ENCODE results near the gene FARSA. TPM values are rescaled to one million over a fixed set of nuclear protein-coding genes. Genes with fewer than 3 reads are reported as not detected.

The FARSA gene
- total and polyA plus RNA-seq, 2 of the 13 experiments (the other 11 are each of a cell fraction or from before 2014, with no cell fraction given), result 25.9 to 72.0 TPM

DNA sequence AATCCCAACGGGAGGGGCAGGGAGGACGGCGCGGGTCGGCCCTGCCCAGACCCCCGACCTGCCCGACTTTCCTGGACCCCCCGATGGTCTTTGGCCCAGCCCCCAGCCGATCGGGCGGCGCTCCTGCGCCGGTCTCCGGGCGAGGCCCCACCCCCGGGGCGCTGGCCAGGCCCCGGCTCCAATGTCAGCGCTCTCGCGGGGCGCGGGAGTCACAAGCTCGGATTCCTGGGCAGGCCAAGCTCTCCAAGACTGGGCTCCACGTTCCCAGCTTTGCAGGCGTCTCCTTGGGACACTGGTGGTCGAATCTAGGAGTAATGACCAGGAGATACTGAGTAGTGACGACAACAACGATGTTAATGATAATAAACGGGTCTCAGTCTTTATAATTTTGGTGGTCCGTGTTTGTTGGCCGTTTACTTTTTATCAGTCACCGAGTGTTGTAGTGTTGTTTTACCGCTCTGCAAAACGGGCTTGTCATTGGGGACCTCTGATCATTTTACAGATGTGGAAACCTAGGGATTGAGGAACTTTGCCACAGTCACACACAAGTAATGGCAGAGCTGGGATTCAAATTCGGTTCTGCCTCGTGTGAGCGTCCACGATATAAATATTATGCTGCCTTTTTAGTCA, 12.7 kb upstream of the FARSA start (continued):
- TF ChIP-seq FOSL1 (CRISPR knock-in tag; IDR thresholded peaks at IDR 0.05; ENCODE audit: borderline replicate concordance) (no peak), SRY (CRISPR knock-in tag; IDR thresholded peaks at IDR 0.05) (0 out of 2 replicates have a peak, but pooled peaks have one; percentile 16), ZNF547 (CRISPR knock-in tag; IDR thresholded peaks at IDR 0.05) (no peak), RORA (CRISPR knock-in tag; IDR thresholded peaks at IDR 0.05) (peak; percentile 63; the same call in 1 of the 2 replicates), PAWR (CRISPR knock-in tag; IDR thresholded peaks at IDR 0.05; ENCODE audit: borderline replicate concordance) (no peak), MAZ (IDR thresholded peaks at IDR 0.05; ENCODE audit: borderline replicate concordance, low read depth, low read length) (no peak; the same call in 1 of the 2 replicates), MAZ (CRISPR knock-in tag; IDR thresholded peaks at IDR 0.05; ENCODE audit: low read depth) (no peak; the same call in 1 of the 2 replicates), NR2F1 (CRISPR knock-in tag; IDR thresholded peaks at IDR 0.05) (no peak), MXI1 (IDR thresholded peaks at IDR 0.05; ENCODE audit: borderline replicate concordance, low read depth, low read length) (peak; percentile 9; the same call in 1 of the 3 replicates), BHLHE40 (IDR thresholded peaks at IDR 0.05; ENCODE audit: low read length) (no peak), ZNF746 (CRISPR knock-in tag; IDR thresholded peaks at IDR 0.05) (no peak), EHMT2 (IDR thresholded peaks at IDR 0.05; ENCODE audit: borderline replicate concordance, low read depth, low read length) (no peak), ZNF136 (CRISPR knock-in tag; IDR thresholded peaks at IDR 0.05; ENCODE audit: low read depth) (0 out of 2 replicates have a peak, but pooled peaks have one; percentile 30), RBFOX2 (IDR thresholded peaks at IDR 0.05; ENCODE audit: low read depth, low read length) (peak; percentile 62), MLX (CRISPR knock-in tag; IDR thresholded peaks at IDR 0.05) (no peak), ZNF329 (CRISPR knock-in tag; IDR thresholded peaks at IDR 0.05; ENCODE audit: low read depth) (no peak), ZNF18 (CRISPR knock-in tag; IDR thresholded peaks at IDR 0.05; ENCODE audit: insufficient replicate concordance) (no peak), PHF8 (CRISPR knock-in tag; IDR thresholded peaks at IDR 0.05) (peak; percentile 18; the same call in 1 of the 2 replicates), ZBTB42 (CRISPR knock-in tag; IDR thresholded peaks at IDR 0.05) (no peak), ZNF382 (CRISPR knock-in tag; IDR thresholded peaks at IDR 0.05; ENCODE audit: borderline replicate concordance) (no peak)
- TF ChIP-seq, protein P1, sequence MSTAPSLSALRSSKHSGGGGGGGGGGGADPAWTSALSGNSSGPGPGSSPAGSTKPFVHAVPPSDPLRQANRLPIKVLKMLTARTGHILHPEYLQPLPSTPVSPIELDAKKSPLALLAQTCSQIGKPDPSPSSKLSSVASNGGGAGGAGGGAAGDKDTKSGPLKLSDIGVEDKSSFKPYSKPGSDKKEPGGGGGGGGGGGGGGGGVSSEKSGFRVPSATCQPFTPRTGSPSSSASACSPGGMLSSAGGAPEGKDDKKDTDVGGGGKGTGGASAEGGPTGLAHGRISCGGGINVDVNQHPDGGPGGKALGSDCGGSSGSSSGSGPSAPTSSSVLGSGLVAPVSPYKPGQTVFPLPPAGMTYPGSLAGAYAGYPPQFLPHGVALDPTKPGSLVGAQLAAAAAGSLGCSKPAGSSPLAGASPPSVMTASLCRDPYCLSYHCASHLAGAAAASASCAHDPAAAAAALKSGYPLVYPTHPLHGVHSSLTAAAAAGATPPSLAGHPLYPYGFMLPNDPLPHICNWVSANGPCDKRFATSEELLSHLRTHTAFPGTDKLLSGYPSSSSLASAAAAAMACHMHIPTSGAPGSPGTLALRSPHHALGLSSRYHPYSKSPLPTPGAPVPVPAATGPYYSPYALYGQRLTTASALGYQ (CRISPR knock-in tag; IDR thresholded peaks at IDR 0.05), result peak; percentile 20; the same call in 1 of the 2 replicates
- TF ChIP-seq, protein P2, sequence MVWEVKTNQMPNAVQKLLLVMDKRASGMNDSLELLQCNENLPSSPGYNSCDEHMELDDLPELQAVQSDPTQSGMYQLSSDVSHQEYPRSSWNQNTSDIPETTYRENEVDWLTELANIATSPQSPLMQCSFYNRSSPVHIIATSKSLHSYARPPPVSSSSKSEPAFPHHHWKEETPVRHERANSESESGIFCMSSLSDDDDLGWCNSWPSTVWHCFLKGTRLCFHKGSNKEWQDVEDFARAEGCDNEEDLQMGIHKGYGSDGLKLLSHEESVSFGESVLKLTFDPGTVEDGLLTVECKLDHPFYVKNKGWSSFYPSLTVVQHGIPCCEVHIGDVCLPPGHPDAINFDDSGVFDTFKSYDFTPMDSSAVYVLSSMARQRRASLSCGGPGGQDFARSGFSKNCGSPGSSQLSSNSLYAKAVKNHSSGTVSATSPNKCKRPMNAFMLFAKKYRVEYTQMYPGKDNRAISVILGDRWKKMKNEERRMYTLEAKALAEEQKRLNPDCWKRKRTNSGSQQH (CRISPR knock-in tag; IDR thresholded peaks at IDR 0.05; ENCODE audit: low read depth), result no peak
- TF ChIP-seq, protein P3, sequence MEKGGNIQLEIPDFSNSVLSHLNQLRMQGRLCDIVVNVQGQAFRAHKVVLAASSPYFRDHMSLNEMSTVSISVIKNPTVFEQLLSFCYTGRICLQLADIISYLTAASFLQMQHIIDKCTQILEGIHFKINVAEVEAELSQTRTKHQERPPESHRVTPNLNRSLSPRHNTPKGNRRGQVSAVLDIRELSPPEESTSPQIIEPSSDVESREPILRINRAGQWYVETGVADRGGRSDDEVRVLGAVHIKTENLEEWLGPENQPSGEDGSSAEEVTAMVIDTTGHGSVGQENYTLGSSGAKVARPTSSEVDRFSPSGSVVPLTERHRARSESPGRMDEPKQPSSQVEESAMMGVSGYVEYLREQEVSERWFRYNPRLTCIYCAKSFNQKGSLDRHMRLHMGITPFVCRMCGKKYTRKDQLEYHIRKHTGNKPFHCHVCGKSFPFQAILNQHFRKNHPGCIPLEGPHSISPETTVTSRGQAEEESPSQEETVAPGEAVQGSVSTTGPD (CRISPR knock-in tag; IDR thresholded peaks at IDR 0.05), result no peak

Data from HepG2 (cell line).